Right lobe of liver (tissue), 6 donors: ENCODE measurements around the gene PIK3R2. TPM values are rescaled to one million over a fixed set of nuclear protein-coding genes. Genes with fewer than 3 reads are reported as not detected.
A peak's percentile ranks its signal among the peaks of the same experiment; 100 is the strongest.
"Not testable (repeated sequence)": the region's sequence is repeated elsewhere in the genome, so short reads cannot be mapped to it uniquely, and the experiment has no call there.

Experiments
- ATAC-seq, 4 donors: fragments of 200-7000 bp; cut with Tn5 transposase; one replicate each; pipeline ENCODE4 v1.9.1; 2020; ENCODE audit warnings: mild to moderate bottlenecking in 4 of 4, moderate library complexity in 4 of 4
- DNase-seq, 3 donors: peaks; one replicate each; pipeline ENCODE4 v3.0.0-alpha.2; 2020
- H3K27ac ChIP-seq, 3 donors: fragments of 200-600 bp; one replicate each; pipeline ENCODE4 v1.8.0; 2022
- H3K27me3 ChIP-seq, 2 donors: fragments of 200-600 bp; one replicate each; pipeline ENCODE4 v1.8.0; 2022
- H3K36me3 ChIP-seq, 4 donors: fragments of 200-600 bp; sonication (generic) in 1 of 4; one replicate each; pipeline versions ENCODE4 v1.5.1 to v1.8.0; 2017 to 2022; ENCODE audit warnings: control low read depth in 1 of 4
- H3K4me1 ChIP-seq, 4 donors: fragments of 200-600 bp; sonication (generic) in 1 of 4; one replicate each; pipeline versions ENCODE4 v1.5.1 to v1.8.0; 2017 to 2022; ENCODE audit warnings: control low read depth in 1 of 4
- H3K4me3 ChIP-seq, 3 donors: fragments of 200-600 bp; one replicate each; pipeline ENCODE4 v1.8.0; 2022
- H3K9me3 ChIP-seq, 4 donors: fragments of 200-600 bp; sonication (generic) in 1 of 4; one replicate each; pipeline versions ENCODE4 v1.5.1 to v1.8.0; 2017 to 2022; ENCODE audit warnings: control low read depth in 1 of 4
- POLR2A ChIP-seq: fragments of 450-650 bp; IDR thresholded peaks from one replicate; pipeline ENCODE4 v1.6.1; 2017; ENCODE audit warnings: antibody characterized with exemption, mild to moderate bottlenecking
- WGBS: methylation state at CpG from one replicate; pipeline ENCODE4 v1.1.6; 2018; ENCODE audit warnings: low coverage, low lambda C conversion rate; ENCODE audit not compliant: insufficient coverage; ENCODE audit errors: missing lambda C conversion rate; 5-methylcytosine and 5-hydroxymethylcytosine counted together
- intact Hi-C, 2 donors: fragments of 100-400 bp; cut with DNase I; formaldehyde crosslinking; loops; one replicate each; pipeline versions ENCODE4 v1.11.2 to v1.14.1; 2022
- total RNA-seq, 6 experiments: library from RNA; depleted of rRNA in 2 of 6; stranded (reverse); fragments of >200 nt in 2 of 6; fragmentation: NEBNext Ultra II Directional in 3 of 6; extraction: Animal tissue kit (Norgen Biotek cat#: 25700) in 3 of 6; gene quantifications; one replicate each; pipeline versions ENCODE4 v1.1.0 to v1.2.4, GENCODE V29; 2016 to 2023
- TF ChIP-seq, protein P1 (sequence below), 4 donors: fragments of 200-600 bp in 3 of 4; fragments of 450-650 bp in 1 of 4; IDR thresholded peaks; one replicate each; pipeline versions ENCODE4 v1.5.1 to v1.8.0; 2016 to 2022; ENCODE audit warnings: antibody characterized with exemption in 4 of 4, mild to moderate bottlenecking in 2 of 4
- donor health status: DM: no; HTN: yes; CAD: no.
- donor health status: DM: no; HTN: no; CAD: no.
- donor health status: DM: no; HTN: no; CAD: no.
- donor health status: DM: no; HTN: yes; CAD: no.
- donor health status: DM: no; HTN: yes; CAD: no.

Gene PIK3R2
- total RNA-seq, 6 experiments from 2014 or later = 11.1 to 21.4 (median 14.6) TPM

DNA sequence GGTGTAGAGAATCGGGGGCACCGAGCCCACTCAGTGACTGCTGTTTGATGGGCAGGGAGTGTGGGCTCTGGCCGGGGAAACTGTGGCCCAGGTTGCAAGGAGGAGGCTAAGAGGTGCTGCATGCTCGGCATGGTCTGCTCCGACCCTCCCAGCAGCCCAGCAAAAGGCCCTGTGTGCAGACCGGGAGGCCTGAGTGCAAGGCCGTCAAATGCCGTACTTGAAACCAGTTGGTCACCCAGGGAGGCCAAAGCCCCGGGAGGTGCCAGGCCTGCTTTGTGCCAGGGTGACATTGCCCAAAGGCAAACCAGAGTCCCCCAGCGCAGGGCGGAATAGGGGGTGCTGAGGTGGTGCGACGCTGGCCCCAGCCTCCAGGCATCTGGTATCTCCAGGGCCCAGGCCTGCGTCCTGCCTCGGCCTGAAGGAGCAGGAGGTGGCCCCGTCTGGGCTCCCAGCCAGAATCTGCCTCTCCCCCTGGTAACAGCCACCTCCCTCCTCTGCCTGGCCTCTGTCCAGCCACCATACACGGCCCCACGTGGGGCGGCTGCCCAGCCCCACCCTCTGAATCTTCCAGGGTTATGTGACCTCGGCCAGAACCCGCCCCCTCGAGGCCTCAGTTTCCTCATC lies 4.0 kb downstream of the PIK3R2 start:
- ATAC-seq = peak in 3 of 4 donors; percentile 1 to 5 (median 4)
- Histone ChIP-seq H3K9me3 (no peaks in the 10 kb centered on the region), H3K27me3 (no peaks in the 10 kb centered on the region), H3K4me1 (peaks cover 0 to 39% (median 15%) of the 10 kb centered on the region in 4 donors), H3K27ac (peak overlapping the region in 1 of 3 donors; percentile 26), H3K36me3 (peaks cover 0 to 4% (median 0%) of the 10 kb centered on the region in 4 donors), H3K4me3 (no peak overlapping the region)
- 27% methylated on average over 3 of the region's 22 CpGs for WGBS
- TF ChIP-seq POLR2A = no peak
- TF ChIP-seq, protein P1, sequence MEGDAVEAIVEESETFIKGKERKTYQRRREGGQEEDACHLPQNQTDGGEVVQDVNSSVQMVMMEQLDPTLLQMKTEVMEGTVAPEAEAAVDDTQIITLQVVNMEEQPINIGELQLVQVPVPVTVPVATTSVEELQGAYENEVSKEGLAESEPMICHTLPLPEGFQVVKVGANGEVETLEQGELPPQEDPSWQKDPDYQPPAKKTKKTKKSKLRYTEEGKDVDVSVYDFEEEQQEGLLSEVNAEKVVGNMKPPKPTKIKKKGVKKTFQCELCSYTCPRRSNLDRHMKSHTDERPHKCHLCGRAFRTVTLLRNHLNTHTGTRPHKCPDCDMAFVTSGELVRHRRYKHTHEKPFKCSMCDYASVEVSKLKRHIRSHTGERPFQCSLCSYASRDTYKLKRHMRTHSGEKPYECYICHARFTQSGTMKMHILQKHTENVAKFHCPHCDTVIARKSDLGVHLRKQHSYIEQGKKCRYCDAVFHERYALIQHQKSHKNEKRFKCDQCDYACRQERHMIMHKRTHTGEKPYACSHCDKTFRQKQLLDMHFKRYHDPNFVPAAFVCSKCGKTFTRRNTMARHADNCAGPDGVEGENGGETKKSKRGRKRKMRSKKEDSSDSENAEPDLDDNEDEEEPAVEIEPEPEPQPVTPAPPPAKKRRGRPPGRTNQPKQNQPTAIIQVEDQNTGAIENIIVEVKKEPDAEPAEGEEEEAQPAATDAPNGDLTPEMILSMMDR (IDR thresholded peaks at IDR 0.05) = no peak
- peak; percentile 88 to 90 (median 89) for DNase-seq
- intact Hi-C loops = no loop called here

DNA sequence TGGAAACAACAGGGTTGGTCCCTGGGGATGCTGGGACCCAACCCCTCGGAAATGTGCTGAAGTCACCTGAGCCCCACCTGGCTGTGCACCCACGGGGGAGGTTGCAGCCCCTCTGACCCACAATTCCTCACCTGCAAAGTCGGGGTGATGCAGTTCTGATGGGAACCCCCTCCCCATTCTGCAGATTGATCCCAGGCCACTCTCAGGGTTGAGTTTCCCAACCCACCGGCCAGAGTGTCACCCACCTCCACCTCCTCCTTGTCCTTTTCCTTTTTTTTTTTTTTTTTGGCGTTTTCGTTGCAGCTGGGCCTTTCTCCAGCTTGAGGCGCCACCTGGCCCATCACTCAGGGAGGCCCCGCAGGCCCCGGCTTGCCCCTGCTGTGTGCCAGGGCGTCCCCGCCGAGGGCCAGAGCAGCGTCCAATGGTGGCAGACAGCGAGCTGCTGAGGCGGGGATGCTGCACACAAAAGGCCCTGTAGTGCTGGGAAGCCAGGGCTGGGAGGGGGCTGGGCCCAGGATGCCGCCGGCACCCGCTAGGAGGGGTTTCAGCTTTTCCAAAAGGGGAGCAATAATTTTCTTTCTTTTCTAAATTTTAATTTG lies 4.6 kb downstream of the PIK3R2 start:
- peaks cover 0 to 9% (median 0%) of the 10 kb centered on the region in 4 donors for H3K36me3 ChIP-seq
- no peak overlapping the region for H3K27ac ChIP-seq
- no peak overlapping the region for H3K4me3 ChIP-seq
- ATAC-seq (no peak), DNase-seq (peak in 2 of 3 donors; percentile 44 to 61)
- H3K27me3 ChIP-seq = no peaks in the 10 kb centered on the region
- TF ChIP-seq, protein P1 (IDR thresholded peaks at IDR 0.05) = no peak
- peaks cover 0 to 37% (median 15%) of the 10 kb centered on the region in 4 donors for H3K4me1 ChIP-seq
- intact Hi-C loops = no loop called here
- WGBS = 57% methylated on average over 15 of the region's 18 CpGs
- no peaks in the 10 kb centered on the region for H3K9me3 ChIP-seq

DNA sequence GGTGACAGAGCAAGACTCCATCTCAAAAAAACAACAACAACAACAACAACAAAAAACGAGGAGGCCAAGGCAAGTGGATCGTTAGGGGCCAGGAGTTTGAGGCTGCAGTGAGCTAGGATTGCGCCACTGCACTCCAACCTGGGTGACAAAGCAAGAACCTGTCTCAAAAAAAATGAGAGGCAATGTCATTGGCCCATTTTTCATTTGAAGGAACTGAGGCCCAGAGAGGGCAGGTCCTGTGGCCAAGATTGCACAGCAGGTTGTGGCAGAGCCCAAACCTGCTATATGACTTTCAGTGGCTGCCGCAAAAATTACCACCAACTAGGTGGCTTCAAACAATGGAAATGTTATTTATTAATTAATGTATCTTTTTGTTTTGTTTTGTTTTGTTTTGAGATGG lies 5.5 kb downstream of the PIK3R2 start:
- Histone ChIP-seq H3K36me3 (peaks cover 0 to 17% (median 5%) of the 10 kb centered on the region in 4 donors), H3K4me3 (no peak overlapping the region), H3K9me3 (no peaks in the 10 kb centered on the region), H3K27me3 (no peaks in the 10 kb centered on the region), H3K4me1 (peaks cover 0 to 37% (median 15%) of the 10 kb centered on the region in 4 donors), H3K27ac (no peak overlapping the region)
- TF ChIP-seq, protein P1 (IDR thresholded peaks at IDR 0.05) = no peak
- no peak for TF ChIP-seq POLR2A
- DNase-seq (no peak), ATAC-seq (no peak)
- intact Hi-C loops = no loop called here
- 58% methylated on average over 4 of the region's 4 CpGs for WGBS

DNA sequence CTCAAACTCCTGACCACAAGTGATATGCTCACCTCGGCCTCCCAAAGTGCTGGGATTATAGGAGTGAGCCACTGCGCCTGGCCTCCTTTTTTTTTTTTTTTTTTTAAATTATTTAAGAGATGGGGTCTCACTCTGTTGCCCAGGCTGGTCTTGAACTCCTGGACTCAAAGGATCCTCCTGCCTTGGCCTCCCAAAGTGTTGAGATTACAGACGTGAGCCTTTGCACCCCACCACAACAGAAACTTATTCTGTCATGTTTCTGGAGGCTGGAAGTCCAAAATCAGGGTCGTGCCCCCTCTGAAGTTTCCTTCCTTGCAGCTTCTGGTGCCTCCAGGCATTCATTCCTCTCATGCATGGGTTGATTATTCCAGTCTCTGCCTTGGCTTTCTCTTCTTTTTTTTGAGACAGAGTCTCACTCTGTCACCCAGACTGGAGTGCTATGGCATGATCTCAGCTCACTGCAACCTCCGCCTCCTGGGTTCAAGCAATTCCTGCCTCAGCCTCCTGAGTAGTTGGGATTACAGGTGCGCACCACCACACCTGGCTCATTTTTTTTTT lies 6.2 kb downstream of the PIK3R2 start:
- not testable (repeated sequence) for ATAC-seq, DNase-seq

DNA sequence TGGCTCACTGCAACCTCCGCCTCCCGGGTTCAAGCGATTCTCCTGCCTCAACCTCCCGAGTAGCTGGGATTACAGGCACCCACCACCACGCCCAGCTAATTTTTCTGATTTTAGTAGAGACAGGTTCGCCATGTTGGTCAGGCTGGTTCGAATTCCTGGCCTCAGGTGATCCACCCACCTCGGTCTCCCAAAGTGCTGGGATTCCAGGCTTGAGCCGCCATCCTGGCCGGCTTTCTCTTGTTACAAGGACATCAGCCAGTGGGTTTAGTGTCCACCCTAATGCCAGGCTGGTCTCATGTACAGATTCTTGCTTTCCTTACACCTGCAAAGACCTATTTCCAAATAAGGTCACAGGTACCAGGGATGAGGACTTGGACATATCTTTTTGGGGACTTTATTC lies 6.8 kb downstream of the PIK3R2 start:
- H3K27ac ChIP-seq = no peak overlapping the region
- DNase-seq = no peak
- 98% methylated on average over 9 of the region's 10 CpGs for WGBS
- no peaks in the 10 kb centered on the region for H3K9me3 ChIP-seq
- TF ChIP-seq POLR2A = no peak
- TF ChIP-seq, protein P1 (IDR thresholded peaks at IDR 0.05) = no peak
- H3K36me3 ChIP-seq = peaks cover 0 to 26% (median 5%) of the 10 kb centered on the region in 4 donors
- ATAC-seq = no peak
- intact Hi-C loops = no loop called here
- H3K4me1 ChIP-seq = peaks cover 0 to 28% (median 10%) of the 10 kb centered on the region in 4 donors
- H3K27me3 ChIP-seq = no peaks in the 10 kb centered on the region
- no peak overlapping the region for H3K4me3 ChIP-seq

More for the DNA sequence above, 6.2 kb downstream of the PIK3R2 start:
- peaks cover 0 to 23% (median 5%) of the 10 kb centered on the region in 4 donors for H3K36me3 ChIP-seq
- H3K27me3 ChIP-seq, intact Hi-C loops, H3K4me3 ChIP-seq, H3K27ac ChIP-seq, H3K9me3 ChIP-seq: not testable (repeated sequence)
- peaks cover 0 to 33% (median 13%) of the 10 kb centered on the region in 4 donors for H3K4me1 ChIP-seq
- WGBS = 87% methylated on average over 5 of the region's 6 CpGs
